GM21825 (cell line): ENCODE data around the gene SCN4A.
"Not testable (repeated sequence)": the region's sequence is repeated elsewhere in the genome, so short reads cannot be mapped to it uniquely, and the experiment has no call there.

Experiments
- ATAC-seq: cut with Tn5 transposase; IDR thresholded peaks from one replicate; pipeline ENCODE4 v1.9.1; 2021; ENCODE audit warnings: mild to moderate bottlenecking, moderate library complexity; ENCODE audit not compliant: unreplicated experiment

SCN4A gene

GRCh38 chr17:63889026-63889848 lies 83.5 kb downstream of the SCN4A start:
- not testable (repeated sequence) for ATAC-seq
